ENCODE data around the gene PDP2.

DNA sequence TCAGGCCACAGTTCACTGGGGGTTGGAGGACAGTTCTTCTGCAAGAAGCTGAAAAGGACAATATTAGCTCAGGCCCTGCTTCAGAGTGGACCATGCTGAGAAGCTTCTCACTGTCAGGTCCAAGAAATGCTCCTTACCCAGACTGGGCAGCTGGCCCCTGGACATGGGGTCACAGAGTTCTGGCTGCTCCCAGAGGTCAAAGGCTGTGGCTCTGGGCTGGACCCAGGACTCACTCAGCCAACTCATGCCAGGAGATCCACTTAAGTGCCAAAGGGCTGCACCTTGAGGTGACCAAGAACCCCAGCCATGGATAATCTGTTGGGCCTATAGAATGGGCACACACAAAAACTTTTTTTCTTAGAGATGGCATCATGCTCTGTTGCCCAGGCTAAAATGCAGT is 59.1 kb downstream of the PDP2 start:
- TF ChIP-seq EZH2 (IDR thresholded peaks at IDR 0.05; ENCODE audit: low read length) (no peak), CTCF (optimal IDR thresholded peaks at IDR 0.05 in 1 of 3, IDR thresholded peaks at IDR 0.05 in 1 of 3, conservative IDR thresholded peaks at IDR 0.05 in 1 of 3; ENCODE audit: extremely low read depth in 1 of 3, insufficient read depth in 2 of 3, low read length in 3 of 3) (no peak)
